GM23338 (cell line): ENCODE results near the gene PVALB.

Experiments
- CREB1 ChIP-seq: fragments of 250-450 bp; sonication (Bioruptor Pico); IDR thresholded peaks from 2 replicates; pipeline ENCODE4 v1.5.0; 2020; ENCODE audit warnings: low read depth, mild to moderate bottlenecking, moderate library complexity
- EZH2 ChIP-seq: fragments of 200-600 bp; sonication (generic); IDR thresholded peaks from one replicate; pipeline ENCODE4 v1.8.0; 2017; ENCODE audit warnings: antibody characterized with exemption, mild to moderate bottlenecking, low read depth; ENCODE audit not compliant: unreplicated experiment
- EZH2phosphoT487 ChIP-seq: fragments of 200-600 bp; sonication (generic); IDR thresholded peaks from one replicate; pipeline ENCODE4 v1.8.1; 2018; ENCODE audit warnings: antibody characterized with exemption; ENCODE audit not compliant: unreplicated experiment
- POLR2AphosphoS5 ChIP-seq: IDR thresholded peaks from 2 replicates; pipeline ENCODE4 v1.6.1; 2016; ENCODE audit warnings: antibody characterized with exemption, low read depth
- REST ChIP-seq: IDR thresholded peaks from one replicate; pipeline ENCODE4 v1.6.1; 2018; ENCODE audit warnings: antibody characterized with exemption; ENCODE audit not compliant: unreplicated experiment
- ZNF114 ChIP-seq: fragments of 250-450 bp; sonication (Bioruptor Pico); IDR thresholded peaks from 2 replicates; pipeline ENCODE4 v1.5.0; 2020; ENCODE audit warnings: mild to moderate bottlenecking, moderate library complexity
- TF ChIP-seq, protein P1 (sequence below), 2 experiments: fragments of 200-600 bp in 1 of 2; sonication (generic) in 1 of 2; conservative IDR thresholded peaks; 2 replicates each; pipeline versions ENCODE4 v1.5.1 to v1.6.1; 2016 to 2017; ENCODE audit warnings: antibody characterized with exemption in 2 of 2, low read depth in 2 of 2, mild to moderate bottlenecking in 2 of 2, moderate library complexity in 1 of 2

GRCh38 chr22:36806835-36807234, 10.0 kb downstream of the PVALB start:
- TF ChIP-seq EZH2phosphoT487 (no peak), POLR2AphosphoS5 (no peak), REST (no peak), EZH2 (no peak), CREB1 (CRISPR knock-in tag) (no peak), ZNF114 (CRISPR knock-in tag) (no peak)
- TF ChIP-seq, protein P1, sequence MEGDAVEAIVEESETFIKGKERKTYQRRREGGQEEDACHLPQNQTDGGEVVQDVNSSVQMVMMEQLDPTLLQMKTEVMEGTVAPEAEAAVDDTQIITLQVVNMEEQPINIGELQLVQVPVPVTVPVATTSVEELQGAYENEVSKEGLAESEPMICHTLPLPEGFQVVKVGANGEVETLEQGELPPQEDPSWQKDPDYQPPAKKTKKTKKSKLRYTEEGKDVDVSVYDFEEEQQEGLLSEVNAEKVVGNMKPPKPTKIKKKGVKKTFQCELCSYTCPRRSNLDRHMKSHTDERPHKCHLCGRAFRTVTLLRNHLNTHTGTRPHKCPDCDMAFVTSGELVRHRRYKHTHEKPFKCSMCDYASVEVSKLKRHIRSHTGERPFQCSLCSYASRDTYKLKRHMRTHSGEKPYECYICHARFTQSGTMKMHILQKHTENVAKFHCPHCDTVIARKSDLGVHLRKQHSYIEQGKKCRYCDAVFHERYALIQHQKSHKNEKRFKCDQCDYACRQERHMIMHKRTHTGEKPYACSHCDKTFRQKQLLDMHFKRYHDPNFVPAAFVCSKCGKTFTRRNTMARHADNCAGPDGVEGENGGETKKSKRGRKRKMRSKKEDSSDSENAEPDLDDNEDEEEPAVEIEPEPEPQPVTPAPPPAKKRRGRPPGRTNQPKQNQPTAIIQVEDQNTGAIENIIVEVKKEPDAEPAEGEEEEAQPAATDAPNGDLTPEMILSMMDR (conservative IDR thresholded peaks at IDR 0.05; ENCODE audit: low read depth in 2 of 2): no peak
